Ureter (tissue), 1 donor: ENCODE data around the gene TBX1. TPM values are rescaled to one million over a fixed set of nuclear protein-coding genes. Genes with fewer than 3 reads are reported as not detected.
"Not testable (repeated sequence)": the region's sequence is repeated elsewhere in the genome, so short reads cannot be mapped to it uniquely, and the experiment has no call there.

Experiments
- DNase-seq: peaks from one replicate; pipeline ENCODE4 v3.0.0-alpha.2; 2020; ENCODE audit warnings: low spot score
- total RNA-seq: library from RNA; stranded (reverse); gene quantifications from one replicate; pipeline ENCODE4 v1.2.4, GENCODE V29; 2023
- donor health status: DM: yes; HTN: yes; CAD: no.

The TBX1 gene
- total RNA-seq, 1 donor from 2014 or later, result 13.0 TPM

GRCh38 chr22:19723232-19723982 lies 37.2 kb upstream of the TBX1 start, which contains the start of gene GP1BB:
Gene GP1BB, plus strand, starts transcription at chr22:19723539. Its CDS starts 31 bp downstream, at chr22:19723570.
- no peak for DNase-seq

GRCh38 chr22:19723983-19724827 lies 36.4 kb upstream of the TBX1 start:
- DNase-seq, result no peak

GRCh38 chr22:19724927-19725661 lies 35.5 kb upstream of the TBX1 start:
- no peak for DNase-seq

DNA sequence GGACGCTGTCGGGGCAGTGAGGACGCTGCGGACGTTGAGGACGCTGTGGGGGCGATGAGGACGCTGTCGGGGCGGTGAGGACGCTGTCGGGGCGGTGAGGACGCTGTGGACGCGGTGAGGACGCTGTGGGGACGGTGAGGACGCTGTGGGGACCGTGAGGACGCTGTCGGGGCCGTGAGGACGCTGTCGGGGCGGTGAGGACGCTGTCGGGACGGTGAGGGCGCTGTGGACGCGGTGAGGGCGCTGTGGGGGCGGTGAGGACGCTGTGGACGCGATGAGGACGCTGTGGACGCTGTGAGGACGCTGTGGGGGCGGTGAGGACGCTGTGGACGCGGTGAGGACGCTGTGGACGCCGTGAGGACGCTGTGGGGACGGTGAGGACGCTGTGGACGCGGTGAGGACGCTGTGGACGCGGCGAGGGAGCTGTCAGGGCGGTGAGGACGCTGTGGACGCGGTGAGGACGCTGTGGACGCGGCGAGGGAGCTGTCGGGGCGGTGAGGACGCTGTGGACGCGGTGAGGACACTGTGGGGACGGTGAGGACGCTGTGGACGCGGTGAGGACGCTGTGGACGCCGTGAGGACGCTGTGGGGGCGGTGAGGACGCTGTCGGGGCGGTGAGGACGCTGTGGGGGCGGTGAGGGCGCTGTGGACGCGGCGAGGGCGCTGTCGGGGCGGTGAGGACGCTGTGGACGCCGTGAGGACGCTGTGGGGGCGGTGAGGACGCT lies 34.4 kb upstream of the TBX1 start:
- not testable (repeated sequence) for DNase-seq

DNA sequence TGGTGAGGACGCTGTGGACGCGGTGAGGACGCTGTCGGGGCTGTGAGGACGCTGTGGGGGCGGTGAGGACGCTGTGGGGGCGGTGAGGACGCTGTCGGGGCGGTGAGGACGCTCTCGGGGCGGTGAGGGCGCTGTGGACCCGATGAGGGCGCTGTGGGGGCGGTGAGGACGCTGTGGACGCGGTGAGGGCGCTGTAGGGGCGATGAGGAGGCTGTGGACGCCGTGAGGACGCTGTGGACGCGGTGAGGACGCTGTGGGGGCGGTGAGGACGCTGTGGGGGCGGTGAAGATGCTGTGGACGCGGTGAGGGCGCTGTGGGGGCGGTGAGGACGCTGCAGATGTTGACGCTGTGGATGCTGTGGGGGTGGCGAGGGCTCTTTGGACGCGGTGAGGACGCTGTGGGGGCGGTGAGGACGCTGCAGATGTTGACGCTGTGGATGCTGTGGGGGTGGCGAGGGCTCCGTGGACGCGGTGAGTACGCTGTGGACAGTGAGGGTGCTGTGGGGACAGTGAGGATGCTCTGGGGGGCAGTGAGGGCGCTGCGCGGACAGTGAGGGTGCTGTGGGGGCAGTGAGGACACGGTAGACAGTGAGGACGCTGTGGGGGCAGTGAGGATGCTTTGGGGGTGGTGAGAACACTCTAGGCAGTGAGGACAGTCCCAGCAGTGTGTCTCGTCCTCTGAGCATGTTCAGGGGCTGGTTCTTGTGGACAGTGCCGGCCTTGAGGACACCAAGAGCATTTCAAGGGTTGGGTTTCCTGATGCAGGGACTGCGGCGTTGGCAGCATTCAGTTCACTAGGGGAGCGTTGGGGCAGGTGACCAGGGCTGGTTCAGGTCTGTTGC lies 33.0 kb upstream of the TBX1 start:
- no peak for DNase-seq

GRCh38 chr22:19728271-19728670 lies 32.3 kb upstream of the TBX1 start:
- DNase-seq, result no peak

DNA sequence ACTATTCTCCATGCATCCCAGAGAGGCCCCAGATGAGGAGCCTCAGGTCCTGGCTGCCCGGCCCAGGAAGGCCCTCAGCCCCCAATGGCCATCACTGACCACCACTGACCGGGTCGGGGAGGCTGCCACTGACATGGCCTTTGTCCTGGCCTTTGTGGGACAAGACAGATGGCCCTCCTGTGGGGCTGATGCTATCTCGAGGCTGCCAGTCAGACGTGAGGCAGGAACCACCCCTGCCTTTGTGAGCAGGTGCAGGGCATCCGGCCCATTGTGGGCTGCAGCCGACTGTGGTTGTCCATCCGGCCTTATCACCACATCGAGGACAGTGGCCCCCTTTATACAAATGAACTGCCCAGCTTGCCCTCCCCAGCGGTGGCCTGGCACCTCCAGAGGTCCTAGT lies 31.7 kb upstream of the TBX1 start:
- DNase-seq, result no peak

DNA sequence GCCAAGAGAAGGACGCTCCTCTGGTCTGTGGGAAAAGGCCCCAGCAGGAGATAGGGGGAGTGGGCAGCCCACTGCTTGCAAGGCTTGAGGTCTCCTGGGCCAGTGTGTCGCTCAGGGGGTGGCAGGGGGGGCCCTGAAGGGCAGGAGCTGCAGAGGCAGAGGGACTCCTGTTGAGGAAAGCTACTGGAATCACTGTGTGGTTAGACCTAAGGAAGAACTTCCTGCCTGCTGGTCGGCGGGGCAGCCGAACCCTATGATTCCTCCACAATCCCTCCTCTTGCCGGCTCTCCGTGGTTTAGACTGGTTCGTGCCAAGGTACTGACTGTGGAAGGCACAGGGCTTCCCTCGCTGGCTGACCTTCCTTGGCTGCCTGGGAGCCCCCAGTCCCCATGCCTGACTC lies 31.1 kb upstream of the TBX1 start:
- DNase-seq, result no peak

DNA sequence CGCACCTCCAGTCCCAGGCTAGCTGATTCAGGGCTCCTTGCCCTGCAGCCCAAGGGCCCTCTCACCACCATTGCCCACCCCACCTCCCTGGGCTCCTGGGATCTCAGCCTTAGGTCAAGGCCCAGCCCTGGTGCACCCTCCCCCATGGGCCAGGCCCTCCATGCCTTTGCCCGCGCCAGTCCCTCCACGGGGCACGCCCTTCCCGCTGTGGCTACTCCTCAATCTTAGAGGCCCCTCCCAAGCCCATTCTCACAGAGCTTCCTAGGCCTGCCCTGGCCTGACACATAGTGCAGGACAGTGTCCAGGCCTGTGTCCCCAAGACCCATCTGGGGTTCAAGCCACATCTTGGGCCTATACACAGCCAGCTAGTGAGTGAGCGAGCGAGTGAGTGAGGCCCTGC lies 30.4 kb upstream of the TBX1 start:
- DNase-seq, result no peak

GRCh38 chr22:19730655-19731360 lies 29.8 kb upstream of the TBX1 start:
- DNase-seq, result peak; percentile 86

DNA sequence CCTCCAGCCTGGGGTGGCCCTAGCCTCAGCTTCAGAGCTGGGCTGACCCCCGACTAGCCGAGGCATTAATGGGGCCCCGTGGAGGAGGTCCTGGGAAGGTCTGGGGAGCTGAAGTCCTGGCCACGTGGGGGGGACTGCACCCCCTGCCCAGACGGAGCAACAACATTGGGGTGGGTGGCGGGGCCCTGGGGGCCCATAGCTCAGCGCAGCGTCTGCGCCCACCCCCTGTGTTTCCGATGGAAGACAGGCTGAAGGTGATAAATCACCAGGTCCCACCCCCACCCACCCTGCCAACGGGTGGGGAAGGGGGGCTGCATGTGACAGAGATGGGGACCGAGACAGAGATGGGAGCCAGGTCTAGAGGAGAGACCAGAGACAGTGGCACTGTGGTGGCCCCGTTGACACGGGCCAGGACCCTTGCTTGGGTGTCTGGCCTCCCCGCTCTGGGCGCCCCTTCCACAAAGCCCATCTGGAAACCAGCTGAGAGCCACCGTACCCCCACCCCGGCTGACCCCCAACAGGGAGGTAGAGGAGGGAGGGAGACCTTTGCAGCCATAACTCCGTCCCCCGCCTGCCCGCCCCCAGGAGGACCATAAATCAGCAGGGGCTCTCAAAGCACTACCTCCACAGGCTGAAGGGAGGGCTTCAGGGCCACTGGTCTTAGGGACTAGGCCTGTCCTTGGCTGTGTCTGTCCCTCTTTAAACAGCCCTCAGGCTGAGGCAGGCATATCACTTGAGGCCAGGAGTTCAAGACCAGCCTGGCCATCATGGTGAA lies 29.0 kb upstream of the TBX1 start:
- DNase-seq, result no peak

DNA sequence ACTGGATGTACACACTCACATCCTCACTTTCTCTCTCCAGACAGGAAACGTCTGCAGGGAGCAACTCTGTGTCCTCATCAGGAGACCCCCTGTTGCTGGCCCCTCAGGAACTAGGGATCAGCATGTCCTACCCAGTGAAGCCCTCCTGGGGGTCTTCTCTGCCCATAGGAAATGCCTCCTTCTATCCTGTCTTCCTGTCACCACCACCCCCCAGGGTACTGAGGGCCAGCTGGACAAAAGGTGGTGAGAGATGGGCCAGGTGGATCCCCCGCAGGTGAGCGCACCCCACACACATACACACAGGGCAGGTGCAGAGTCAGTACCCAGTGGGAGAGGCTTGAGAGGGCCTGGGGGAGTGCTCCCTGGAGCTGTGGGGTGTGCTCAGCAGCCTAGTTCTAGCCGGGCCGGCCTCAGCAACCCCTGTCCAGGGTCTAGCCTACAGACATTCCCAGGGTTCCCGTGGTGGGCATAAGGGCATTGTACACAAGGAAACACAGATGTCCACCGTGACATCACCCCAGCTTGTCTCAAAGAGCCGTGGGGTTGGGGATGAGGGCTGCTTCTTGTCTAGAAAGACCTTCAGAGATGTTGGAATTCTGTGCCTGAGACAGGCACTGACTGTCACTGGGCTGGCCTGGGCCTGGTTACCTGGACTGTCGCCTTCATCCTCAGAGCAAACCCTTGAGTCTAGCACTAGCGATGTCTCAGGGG lies 28.0 kb upstream of the TBX1 start:
- DNase-seq, result no peak

GRCh38 chr22:19733755-19734154 lies 26.8 kb upstream of the TBX1 start:
- no peak for DNase-seq

GRCh38 chr22:19734163-19734562 lies 26.4 kb upstream of the TBX1 start:
- no peak for DNase-seq

DNA sequence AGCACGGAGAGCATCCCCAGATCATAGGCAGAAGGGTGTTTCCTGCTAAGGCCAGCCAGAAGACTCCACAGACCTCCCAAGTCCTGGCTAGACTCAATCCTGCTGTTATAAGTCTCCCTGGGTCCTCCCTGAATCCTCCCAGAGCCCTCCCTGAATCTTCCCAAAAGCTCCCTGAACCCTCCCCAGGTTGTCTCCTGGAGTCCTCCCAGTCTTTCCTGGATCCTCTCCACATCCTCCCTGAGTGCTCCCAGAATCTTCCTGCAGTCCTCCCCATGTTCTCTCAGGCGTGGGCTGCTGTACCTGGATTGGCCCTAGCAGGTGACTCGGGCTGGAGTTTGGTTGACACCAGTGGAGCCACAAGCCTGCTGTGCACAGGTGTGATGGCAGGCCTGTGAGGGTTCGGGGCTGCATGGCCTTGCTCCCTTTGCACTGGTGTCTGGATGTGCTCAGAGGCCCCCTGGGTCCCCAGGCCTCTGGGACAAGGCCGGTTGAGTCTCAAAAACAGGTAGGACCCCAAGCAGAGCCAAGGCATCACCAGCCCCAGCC lies 25.7 kb upstream of the TBX1 start:
- DNase-seq, result no peak

- DNase-seq, result no peak
These were observed 24.7 kb upstream of the TBX1 start for GRCh38 chr22:19735665-19736510.
